H9 (cell line): ENCODE results near the gene GRID1. TPM values are rescaled to one million over a fixed set of nuclear protein-coding genes. Genes with fewer than 3 reads are reported as not detected.

ENCODE experiments used
- DNase-seq: peaks from one replicate; pipeline ENCODE4 v3.0.0-alpha.2; 2017
- H2AFZ ChIP-seq: one replicate; pipeline ENCODE4 v1.6.1; 2013; ENCODE audit warnings: mild to moderate bottlenecking, low read length, control low read depth, moderate library complexity
- H2AK5ac ChIP-seq: 2 replicates; pipeline ENCODE4 v1.6.1; 2013; ENCODE audit warnings: low read length, control low read depth, mixed read lengths; ENCODE audit not compliant: insufficient read length
- H2BK120ac ChIP-seq: one replicate; pipeline ENCODE4 v1.6.1; 2013; ENCODE audit warnings: low read depth, mild to moderate bottlenecking, low read length, control low read depth, inconsistent platforms; ENCODE audit not compliant: poor library complexity, severe bottlenecking
- H2BK12ac ChIP-seq: 2 replicates; pipeline ENCODE4 v1.6.1; 2013; ENCODE audit warnings: low read length, control low read depth, mixed read lengths, low read depth; ENCODE audit not compliant: insufficient read length
- H2BK15ac ChIP-seq: 2 replicates; pipeline ENCODE4 v1.6.1; 2013; ENCODE audit warnings: low read depth, low read length, control low read depth
- H2BK20ac ChIP-seq: one replicate; pipeline ENCODE4 v1.6.1; 2013; ENCODE audit warnings: low read depth, mild to moderate bottlenecking, low read length, control low read depth, inconsistent platforms; ENCODE audit not compliant: poor library complexity, severe bottlenecking
- H2BK5ac ChIP-seq: 2 replicates; pipeline ENCODE4 v1.6.1; 2013; ENCODE audit warnings: low read length, control low read depth, mixed read lengths; ENCODE audit not compliant: insufficient read length
- H3K14ac ChIP-seq: 2 replicates; pipeline ENCODE4 v1.6.1; 2013; ENCODE audit warnings: low read length, control low read depth; ENCODE audit not compliant: insufficient read depth
- H3K18ac ChIP-seq: 2 replicates; pipeline ENCODE4 v1.6.1; 2013; ENCODE audit warnings: low read depth, mild to moderate bottlenecking, mixed read lengths, low read length, control low read depth; ENCODE audit not compliant: insufficient read length
- H3K23ac ChIP-seq: 2 replicates; pipeline ENCODE4 v1.6.1; 2013; ENCODE audit warnings: low read length, control low read depth, mixed read lengths, low read depth; ENCODE audit not compliant: insufficient read length
- H3K23me2 ChIP-seq: 2 replicates; pipeline ENCODE4 v1.6.1; 2013; ENCODE audit warnings: low read depth, mild to moderate bottlenecking, mixed read lengths, low read length, control low read depth; ENCODE audit not compliant: insufficient read length, poor library complexity, severe bottlenecking
- H3K27ac ChIP-seq: 2 replicates; pipeline ENCODE4 v1.5.1; 2013; ENCODE audit warnings: low read length, control low read depth, mixed read lengths, low read depth; ENCODE audit not compliant: insufficient read length
- H3K27me3 ChIP-seq: 2 replicates; pipeline ENCODE4 v1.6.1; 2013; ENCODE audit warnings: low read length, control low read depth, inconsistent platforms; ENCODE audit not compliant: insufficient read depth
- H3K4ac ChIP-seq: 2 replicates; pipeline ENCODE4 v1.6.1; 2013; ENCODE audit warnings: low read depth, mild to moderate bottlenecking, control low read depth, inconsistent platforms, low read length, moderate library complexity
- H3K4me1 ChIP-seq: 2 replicates; pipeline ENCODE4 v1.6.1; 2013; ENCODE audit warnings: low read length, control low read depth, inconsistent platforms; ENCODE audit not compliant: insufficient read depth
- H3K4me2 ChIP-seq: 2 replicates; pipeline ENCODE4 v1.6.1; 2013; ENCODE audit warnings: low read length, control low read depth, mixed read lengths; ENCODE audit not compliant: insufficient read length, insufficient read depth
- H3K56ac ChIP-seq: 2 replicates; pipeline ENCODE4 v1.6.1; 2013; ENCODE audit warnings: low read depth, mild to moderate bottlenecking, mixed read lengths, low read length, control low read depth; ENCODE audit not compliant: insufficient read length
- H3K79me1 ChIP-seq: 2 replicates; pipeline ENCODE4 v1.6.1; 2013; ENCODE audit warnings: low read depth, mild to moderate bottlenecking, moderate library complexity, low read length, control low read depth, inconsistent platforms; ENCODE audit not compliant: insufficient read depth, poor library complexity, severe bottlenecking
- H3K79me2 ChIP-seq: 2 replicates; pipeline ENCODE4 v1.6.1; 2013; ENCODE audit warnings: low read length, control low read depth, inconsistent platforms; ENCODE audit not compliant: insufficient read depth
- H3K9ac ChIP-seq: 2 replicates; pipeline ENCODE4 v1.6.1; 2013; ENCODE audit warnings: low read length, control low read depth, mixed read lengths; ENCODE audit not compliant: insufficient read length; ENCODE audit errors: extremely low read depth
- H3K9me3 ChIP-seq: one replicate; pipeline ENCODE4 v1.6.1; 2013; ENCODE audit warnings: low read depth, low read length, inconsistent platforms; ENCODE audit not compliant: control insufficient read depth
- H3T11ph ChIP-seq: one replicate; pipeline ENCODE4 v1.6.1; 2013; ENCODE audit warnings: mild to moderate bottlenecking, low read length, control low read depth, inconsistent platforms
- H4K20me1 ChIP-seq: one replicate; pipeline ENCODE4 v1.6.1; 2013; ENCODE audit not compliant: control insufficient read depth, insufficient read length, insufficient read depth
- H4K5ac ChIP-seq: 2 replicates; pipeline ENCODE4 v1.6.1; 2013; ENCODE audit warnings: low read depth, mild to moderate bottlenecking, mixed read lengths, low read length, control low read depth; ENCODE audit not compliant: insufficient read length
- H4K8ac ChIP-seq: replicated peaks from 2 replicates; pipeline ENCODE4 v1.6.1; 2013; ENCODE audit warnings: low read length, control low read depth, mixed read lengths, low read depth; ENCODE audit not compliant: insufficient read length
- H4K91ac ChIP-seq: 2 replicates; pipeline ENCODE4 v1.6.1; 2013; ENCODE audit warnings: low read depth, mild to moderate bottlenecking, moderate library complexity, mixed read lengths, low read length, control low read depth; ENCODE audit not compliant: insufficient read length
- H3K27ac Mint-ChIP-seq, 3 experiments: 2 replicates in 2 of 3; 3 replicates in 1 of 3; pipeline ENCODE4 v1.8.0; 2020 to 2021; ENCODE audit warnings: mixed read lengths in 3 of 3, mild to moderate bottlenecking in 1 of 3, moderate library complexity in 1 of 3
- H3K27me3 Mint-ChIP-seq: 2 replicates; pipeline ENCODE4 v1.8.0; 2021; ENCODE audit warnings: low read depth, mild to moderate bottlenecking, moderate library complexity, mixed read lengths
- H3K36me3 Mint-ChIP-seq, 3 experiments: 2 replicates in 2 of 3; 3 replicates in 1 of 3; pipeline ENCODE4 v1.8.0; 2020 to 2021; ENCODE audit warnings: low read depth in 3 of 3, mixed read lengths in 3 of 3; ENCODE audit not compliant: insufficient read depth in 1 of 3
- H3K4me1 Mint-ChIP-seq, 2 experiments: 2 replicates each; pipeline ENCODE4 v1.8.0; 2020; ENCODE audit warnings: mixed read lengths in 2 of 2
- H3K4me3 Mint-ChIP-seq, 2 experiments: 2 replicates in 1 of 2; 3 replicates in 1 of 2; pipeline ENCODE4 v1.8.0; 2020 to 2021; ENCODE audit warnings: mild to moderate bottlenecking in 2 of 2, mixed read lengths in 2 of 2, moderate library complexity in 1 of 2
- H3K9me3 Mint-ChIP-seq, 2 experiments: 2 replicates in 1 of 2; 3 replicates in 1 of 2; pipeline ENCODE4 v1.8.0; 2020; ENCODE audit warnings: mild to moderate bottlenecking in 2 of 2, mixed read lengths in 2 of 2, moderate library complexity in 1 of 2
- WGBS: extraction: QIAGEN DNeasy Blood & Tissue Kit; methylation state at CpG from one replicate; pipeline ENCODE4 v1.1.7; 2013; ENCODE audit warnings: missing lambda C conversion rate, low lambda C conversion rate, mixed read lengths; ENCODE audit not compliant: insufficient read length; ENCODE audit errors: extremely low coverage; 5-methylcytosine and 5-hydroxymethylcytosine counted together
- total RNA-seq: library from RNA; stranded (reverse); gene quantifications from 2 replicates; pipeline ENCODE4 v1.2.1, GENCODE V29; 2021
- TF ChIP-seq, protein P1 (sequence below): fragments of 200-600 bp; sonication (generic); conservative IDR thresholded peaks from 3 replicates; pipeline ENCODE4 v1.8.0; 2021; ENCODE audit warnings: antibody characterized with exemption, mild to moderate bottlenecking

GRID1 gene
- total RNA-seq, 1 experiment from 2014 or later, result 0.35 TPM

DNA sequence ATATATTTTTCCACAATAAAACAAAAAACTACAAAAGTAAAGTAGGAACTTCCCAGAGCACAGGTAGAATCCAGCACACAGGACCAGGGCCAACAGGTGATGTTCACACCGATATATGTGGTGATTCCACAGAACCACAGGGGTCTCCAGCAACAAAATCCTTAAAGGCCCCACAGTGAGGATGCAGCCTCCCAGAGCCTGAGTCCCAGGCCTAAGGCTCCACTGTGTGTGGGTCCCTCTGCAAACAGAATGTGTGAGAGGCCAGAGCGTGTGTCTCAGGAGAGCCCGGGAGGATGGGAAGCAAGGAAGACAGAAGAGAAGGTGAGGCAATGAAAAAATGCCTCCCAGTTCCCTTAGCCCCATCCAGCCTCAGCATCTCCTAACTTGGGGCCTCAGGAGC is 173.9 kb downstream of the GRID1 start:
- no CpG with 5 or more reads among the region's 3 CpGs for WGBS
- Mint-ChIP-seq H3K4me3 (no peak overlapping the region), H3K27me3 (peaks cover 8% of the 10 kb centered on the region), H3K27ac (no peak overlapping the region), H3K36me3 (no peaks in the 10 kb centered on the region), H3K4me1 (no peaks in the 10 kb centered on the region), H3K9me3 (no peaks in the 10 kb centered on the region; a peak in 1 of 5 replicates)
- H3K4ac ChIP-seq, result no peak overlapping the region
- H2AFZ ChIP-seq, result no peak overlapping the region
- no peaks in the 10 kb centered on the region for H3K79me2 ChIP-seq
- H3K79me1 ChIP-seq, result no peaks in the 10 kb centered on the region
- no peak overlapping the region for H3K18ac ChIP-seq
- H2BK12ac ChIP-seq, result no peak overlapping the region
- no peak overlapping the region for H4K8ac ChIP-seq
- H3K9me3 ChIP-seq, result no peaks in the 10 kb centered on the region
- no peak overlapping the region for H4K91ac ChIP-seq
- H3K56ac ChIP-seq, result no peak overlapping the region
- H2AK5ac ChIP-seq, result no peak overlapping the region
- no peak overlapping the region for H3K14ac ChIP-seq
- H2BK120ac ChIP-seq, result no peak overlapping the region
- no peak overlapping the region for H3K27ac ChIP-seq
- no peak overlapping the region for H3K4me2 ChIP-seq
- no peak overlapping the region for H2BK20ac ChIP-seq
- H3K4me1 ChIP-seq, result no peaks in the 10 kb centered on the region
- DNase-seq, result no peak
- no peak overlapping the region for H3K9ac ChIP-seq
- no peak overlapping the region for H3K23ac ChIP-seq
- no peaks in the 10 kb centered on the region for H3K23me2 ChIP-seq
- no peak overlapping the region for H4K5ac ChIP-seq
- no peak overlapping the region for H2BK15ac ChIP-seq
- H4K20me1 ChIP-seq, result no peaks in the 10 kb centered on the region
- TF ChIP-seq, protein P1, sequence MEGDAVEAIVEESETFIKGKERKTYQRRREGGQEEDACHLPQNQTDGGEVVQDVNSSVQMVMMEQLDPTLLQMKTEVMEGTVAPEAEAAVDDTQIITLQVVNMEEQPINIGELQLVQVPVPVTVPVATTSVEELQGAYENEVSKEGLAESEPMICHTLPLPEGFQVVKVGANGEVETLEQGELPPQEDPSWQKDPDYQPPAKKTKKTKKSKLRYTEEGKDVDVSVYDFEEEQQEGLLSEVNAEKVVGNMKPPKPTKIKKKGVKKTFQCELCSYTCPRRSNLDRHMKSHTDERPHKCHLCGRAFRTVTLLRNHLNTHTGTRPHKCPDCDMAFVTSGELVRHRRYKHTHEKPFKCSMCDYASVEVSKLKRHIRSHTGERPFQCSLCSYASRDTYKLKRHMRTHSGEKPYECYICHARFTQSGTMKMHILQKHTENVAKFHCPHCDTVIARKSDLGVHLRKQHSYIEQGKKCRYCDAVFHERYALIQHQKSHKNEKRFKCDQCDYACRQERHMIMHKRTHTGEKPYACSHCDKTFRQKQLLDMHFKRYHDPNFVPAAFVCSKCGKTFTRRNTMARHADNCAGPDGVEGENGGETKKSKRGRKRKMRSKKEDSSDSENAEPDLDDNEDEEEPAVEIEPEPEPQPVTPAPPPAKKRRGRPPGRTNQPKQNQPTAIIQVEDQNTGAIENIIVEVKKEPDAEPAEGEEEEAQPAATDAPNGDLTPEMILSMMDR, result no peak
- no peak overlapping the region for H2BK5ac ChIP-seq
- H3K27me3 ChIP-seq, result no peaks in the 10 kb centered on the region
- H3T11ph ChIP-seq, result no peak overlapping the region
